DMS53 treated with DMSO at 0.1 percent for 48 hours (cell line): ENCODE measurements around the gene LRCH3.
"Not testable (repeated sequence)": the region's sequence is repeated elsewhere in the genome, so short reads cannot be mapped to it uniquely, and the experiment has no call there.

Experiments used
- DNase-seq: peaks from one replicate; lab custom pipeline; 2025; ENCODE audit not compliant: unreplicated experiment; lab: John Stamatoyannopoulos, UW

Gene LRCH3

GRCh38 chr3:197921429-197922275 lies 130.6 kb downstream of the LRCH3 start:
- DNase-seq = not testable (repeated sequence)

GRCh38 chr3:197926418-197926817 lies 135.4 kb downstream of the LRCH3 start:
- DNase-seq = no peak

GRCh38 chr3:197927578-197927977 lies 136.5 kb downstream of the LRCH3 start:
- DNase-seq = not testable (repeated sequence)

- no peak for DNase-seq
Observed at GRCh38 chr3:197936819-197937384, 145.8 kb downstream of the LRCH3 start.
